ENCODE measurements around the gene ELK4. TPM values are rescaled to one million over a fixed set of nuclear protein-coding genes. Genes with fewer than 3 reads are reported as not detected.
A peak's percentile ranks its signal among the peaks of the same experiment; 100 is the strongest.

Gene ELK4
- total and polyA plus RNA-seq, 2 of the 13 experiments (the other 11 are each of a cell fraction or from before 2014, with no cell fraction given): 8.3 to 13.1 TPM

DNA sequence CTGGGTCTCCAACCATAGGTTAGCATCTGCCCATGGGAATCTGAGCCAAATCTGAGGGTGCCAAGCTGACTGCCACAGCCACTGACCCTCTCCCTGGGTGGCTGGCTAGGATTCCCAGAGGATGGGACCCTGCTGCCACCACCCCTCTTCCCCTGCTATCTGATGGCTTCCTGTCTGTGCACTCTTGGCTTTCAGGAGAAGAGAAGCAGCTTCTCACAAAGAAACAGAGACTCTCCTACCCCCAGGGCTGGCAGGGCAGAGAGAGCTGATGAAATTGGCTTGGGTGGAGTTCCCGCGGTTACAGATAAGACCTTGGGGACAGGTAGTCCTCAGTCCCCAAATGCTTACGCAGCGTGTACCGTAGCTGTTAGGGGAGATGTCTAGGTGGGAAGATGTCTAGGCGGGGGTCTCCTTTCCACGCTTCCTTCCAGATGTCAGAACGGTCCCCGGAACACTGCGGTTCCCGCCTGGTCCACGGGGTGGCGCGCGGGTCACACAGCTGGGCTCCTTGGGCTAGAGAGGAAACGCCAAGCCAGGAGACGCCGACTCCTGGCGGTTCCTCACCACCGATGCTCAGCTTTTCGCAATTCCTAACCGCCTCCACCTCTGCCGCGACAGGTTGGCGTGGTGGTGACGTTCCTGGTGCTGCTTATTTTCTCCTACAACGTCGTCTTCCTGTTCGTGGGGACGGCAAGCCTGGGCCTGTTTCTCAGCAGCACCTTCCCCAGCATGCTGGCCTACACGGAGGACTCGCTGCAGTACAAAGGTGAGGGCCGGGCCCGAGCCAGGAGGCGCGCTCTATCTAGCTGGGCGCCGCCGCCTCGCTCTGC, 40.1 kb downstream of the ELK4 start (continued):
- TF ChIP-seq, protein P1, sequence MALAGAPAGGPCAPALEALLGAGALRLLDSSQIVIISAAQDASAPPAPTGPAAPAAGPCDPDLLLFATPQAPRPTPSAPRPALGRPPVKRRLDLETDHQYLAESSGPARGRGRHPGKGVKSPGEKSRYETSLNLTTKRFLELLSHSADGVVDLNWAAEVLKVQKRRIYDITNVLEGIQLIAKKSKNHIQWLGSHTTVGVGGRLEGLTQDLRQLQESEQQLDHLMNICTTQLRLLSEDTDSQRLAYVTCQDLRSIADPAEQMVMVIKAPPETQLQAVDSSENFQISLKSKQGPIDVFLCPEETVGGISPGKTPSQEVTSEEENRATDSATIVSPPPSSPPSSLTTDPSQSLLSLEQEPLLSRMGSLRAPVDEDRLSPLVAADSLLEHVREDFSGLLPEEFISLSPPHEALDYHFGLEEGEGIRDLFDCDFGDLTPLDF (CRISPR knock-in tag; IDR thresholded peaks at IDR 0.05): no peak
- TF ChIP-seq RBFOX2 (IDR thresholded peaks at IDR 0.05; ENCODE audit: low read depth, low read length) (peak; percentile 40; the same call in 1 of the 2 replicates), HOXA9 (CRISPR knock-in tag; IDR thresholded peaks at IDR 0.05; ENCODE audit: borderline replicate concordance) (no peak), POLR2AphosphoS5 (IDR thresholded peaks at IDR 0.05; ENCODE audit: low read depth, low read length) (0 out of 2 replicates have a peak, but pooled peaks have one; percentile 31), CBX2 (IDR thresholded peaks at IDR 0.05; ENCODE audit: low read depth, low read length) (no peak), CBX2 (CRISPR knock-in tag; IDR thresholded peaks at IDR 0.05; ENCODE audit: low read depth) (no peak), SIX4 (CRISPR knock-in tag; IDR thresholded peaks at IDR 0.05) (0 out of 2 replicates have a peak, but pooled peaks have one; percentile 25), TEF (CRISPR knock-in tag; IDR thresholded peaks at IDR 0.05) (no peak), ZNF432 (CRISPR knock-in tag; IDR thresholded peaks at IDR 0.05; ENCODE audit: borderline replicate concordance) (no peak), ZNF484 (CRISPR knock-in tag; IDR thresholded peaks at IDR 0.05; ENCODE audit: borderline replicate concordance, low read depth) (no peak), NFE2 (CRISPR knock-in tag; IDR thresholded peaks at IDR 0.05) (no peak), ZNF607 (CRISPR knock-in tag; IDR thresholded peaks at IDR 0.05; ENCODE audit: borderline replicate concordance) (no peak; the same call in 1 of the 2 replicates), CENPT (CRISPR knock-in tag; IDR thresholded peaks at IDR 0.05; ENCODE audit: low read depth) (no peak), ZNF329 (CRISPR knock-in tag; IDR thresholded peaks at IDR 0.05; ENCODE audit: low read depth) (no peak), ZNF33B (CRISPR knock-in tag; IDR thresholded peaks at IDR 0.05) (no peak), NFE2L2 (IDR thresholded peaks at IDR 0.05; ENCODE audit: low read length) (no peak), NR2F1 (CRISPR knock-in tag; IDR thresholded peaks at IDR 0.05) (no peak), ZEB1 (IDR thresholded peaks at IDR 0.05; ENCODE audit: insufficient replicate concordance, low read depth) (no peak), ZNF235 (CRISPR knock-in tag; IDR thresholded peaks at IDR 0.05; ENCODE audit: borderline replicate concordance) (no peak), WIZ (CRISPR knock-in tag; IDR thresholded peaks at IDR 0.05) (no peak; the same call in 1 of the 2 replicates), ZNF17 (CRISPR knock-in tag; IDR thresholded peaks at IDR 0.05) (no peak), ZNF343 (CRISPR knock-in tag; IDR thresholded peaks at IDR 0.05) (peak; percentile 50; the same call in 1 of the 2 replicates), ZNF572 (CRISPR knock-in tag; IDR thresholded peaks at IDR 0.05) (0 out of 2 replicates have a peak, but pooled peaks have one; percentile 57), BHLHE40 (IDR thresholded peaks at IDR 0.05; ENCODE audit: low read length) (no peak), ZNF260 (CRISPR knock-in tag; IDR thresholded peaks at IDR 0.05; ENCODE audit: borderline replicate concordance, low read depth) (no peak), GLMP (CRISPR knock-in tag; IDR thresholded peaks at IDR 0.05; ENCODE audit: borderline replicate concordance) (no peak)
- TF ChIP-seq, protein P2, sequence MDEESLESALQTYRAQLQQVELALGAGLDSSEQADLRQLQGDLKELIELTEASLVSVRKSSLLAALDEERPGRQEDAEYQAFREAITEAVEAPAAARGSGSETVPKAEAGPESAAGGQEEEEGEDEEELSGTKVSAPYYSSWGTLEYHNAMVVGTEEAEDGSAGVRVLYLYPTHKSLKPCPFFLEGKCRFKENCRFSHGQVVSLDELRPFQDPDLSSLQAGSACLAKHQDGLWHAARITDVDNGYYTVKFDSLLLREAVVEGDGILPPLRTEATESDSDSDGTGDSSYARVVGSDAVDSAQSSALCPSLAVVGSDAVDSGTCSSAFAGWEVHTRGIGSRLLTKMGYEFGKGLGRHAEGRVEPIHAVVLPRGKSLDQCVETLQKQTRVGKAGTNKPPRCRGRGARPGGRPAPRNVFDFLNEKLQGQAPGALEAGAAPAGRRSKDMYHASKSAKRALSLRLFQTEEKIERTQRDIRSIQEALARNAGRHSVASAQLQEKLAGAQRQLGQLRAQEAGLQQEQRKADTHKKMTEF (CRISPR knock-in tag; IDR thresholded peaks at IDR 0.05): peak; percentile 48; the same call in 1 of the 2 replicates
